ENCODE results near the gene ADAMTSL2.

- TF ChIP-seq CTCF (IDR thresholded peaks at IDR 0.05) (no peak), POLR2A (IDR thresholded peaks at IDR 0.05) (no peak)
Observed at GRCh38 chr9:133582501-133583045, 48.1 kb downstream of the ADAMTSL2 start.
